Right lobe of liver (tissue), 4 donors: ENCODE data around the gene ATIC.

ENCODE experiments used
- POLR2A ChIP-seq: fragments of 450-650 bp; IDR thresholded peaks from one replicate; pipeline ENCODE4 v1.6.1; 2017; ENCODE audit warnings: antibody characterized with exemption, mild to moderate bottlenecking
- TF ChIP-seq, protein P1 (sequence below), 4 donors: fragments of 200-600 bp in 3 of 4; fragments of 450-650 bp in 1 of 4; IDR thresholded peaks; one replicate each; pipeline versions ENCODE4 v1.5.1 to v1.8.0; 2016 to 2022; ENCODE audit warnings: antibody characterized with exemption in 4 of 4, mild to moderate bottlenecking in 2 of 4
- donor health status: DM: no; HTN: no; CAD: no.
- donor health status: DM: no; HTN: no; CAD: no.
- donor health status: DM: no; HTN: yes; CAD: no.

DNA sequence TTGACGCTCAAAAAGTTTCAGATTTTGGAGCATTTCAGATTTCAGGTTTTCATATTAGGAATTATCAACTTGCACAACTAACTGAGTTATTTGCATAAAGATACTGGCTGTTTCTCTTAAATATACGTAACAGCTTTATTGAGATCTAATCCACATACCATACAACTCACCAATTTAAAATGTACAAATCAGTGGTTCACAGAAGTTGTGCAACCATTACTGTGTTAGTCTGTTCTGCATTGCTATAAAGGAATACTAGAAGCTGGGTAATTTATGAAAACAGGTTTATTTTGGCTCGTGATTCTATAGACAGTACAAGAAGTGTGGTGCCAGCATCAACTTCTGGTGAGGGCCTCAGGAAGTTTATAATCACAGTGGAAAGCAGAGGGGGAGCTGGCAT, 8.2 kb downstream of the ATIC start:
- TF ChIP-seq POLR2A: no peak
- TF ChIP-seq, protein P1, sequence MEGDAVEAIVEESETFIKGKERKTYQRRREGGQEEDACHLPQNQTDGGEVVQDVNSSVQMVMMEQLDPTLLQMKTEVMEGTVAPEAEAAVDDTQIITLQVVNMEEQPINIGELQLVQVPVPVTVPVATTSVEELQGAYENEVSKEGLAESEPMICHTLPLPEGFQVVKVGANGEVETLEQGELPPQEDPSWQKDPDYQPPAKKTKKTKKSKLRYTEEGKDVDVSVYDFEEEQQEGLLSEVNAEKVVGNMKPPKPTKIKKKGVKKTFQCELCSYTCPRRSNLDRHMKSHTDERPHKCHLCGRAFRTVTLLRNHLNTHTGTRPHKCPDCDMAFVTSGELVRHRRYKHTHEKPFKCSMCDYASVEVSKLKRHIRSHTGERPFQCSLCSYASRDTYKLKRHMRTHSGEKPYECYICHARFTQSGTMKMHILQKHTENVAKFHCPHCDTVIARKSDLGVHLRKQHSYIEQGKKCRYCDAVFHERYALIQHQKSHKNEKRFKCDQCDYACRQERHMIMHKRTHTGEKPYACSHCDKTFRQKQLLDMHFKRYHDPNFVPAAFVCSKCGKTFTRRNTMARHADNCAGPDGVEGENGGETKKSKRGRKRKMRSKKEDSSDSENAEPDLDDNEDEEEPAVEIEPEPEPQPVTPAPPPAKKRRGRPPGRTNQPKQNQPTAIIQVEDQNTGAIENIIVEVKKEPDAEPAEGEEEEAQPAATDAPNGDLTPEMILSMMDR (IDR thresholded peaks at IDR 0.05): no peak
